HL-60 (cell line): ENCODE results near the gene B4GALT1.

Experiments
- DNase-seq, 2 experiments: peaks; one replicate each; pipeline ENCODE4 v3.0.0-alpha.2; 2010 to 2020; ENCODE audit warnings: low read depth in 1 of 2, low spot score in 1 of 2
- H3K27ac ChIP-seq: fragments of 250-450 bp; sonication (Bioruptor Pico); replicated peaks from 2 replicates; pipeline ENCODE4 v1.5.1; 2020; ENCODE audit warnings: mild to moderate bottlenecking, moderate library complexity
- H3K27me3 ChIP-seq: fragments of 250-450 bp; sonication (Bioruptor Pico); 2 replicates; pipeline ENCODE4 v1.5.1; 2021; ENCODE audit warnings: mild to moderate bottlenecking, moderate library complexity; ENCODE audit not compliant: insufficient read depth, poor library complexity, severe bottlenecking
- H3K4me3 ChIP-seq: replicated peaks from 2 replicates; pipeline ENCODE4 v1.5.1; 2011; ENCODE audit warnings: mild to moderate bottlenecking, control low read depth, low read length; ENCODE audit not compliant: insufficient read depth
- CTCF ChIP-seq: IDR thresholded peaks from one replicate; pipeline ENCODE4 v1.5.1; 2011; ENCODE audit warnings: low read length, control low read depth, inconsistent platforms; ENCODE audit not compliant: insufficient read depth
- GABPA ChIP-seq: IDR thresholded peaks from 2 replicates; pipeline ENCODE4 v1.6.1; 2012; ENCODE audit warnings: low read depth
- POLR2AphosphoS5 ChIP-seq: IDR thresholded peaks from 2 replicates; pipeline ENCODE4 v1.6.1; 2012; ENCODE audit warnings: low read depth
- REST ChIP-seq: IDR thresholded peaks from 2 replicates; pipeline ENCODE4 v1.6.1; 2012; ENCODE audit warnings: low read depth; ENCODE audit not compliant: insufficient replicate concordance
- SPI1 ChIP-seq: IDR thresholded peaks from 2 replicates; pipeline ENCODE4 v1.6.1; 2012; ENCODE audit warnings: low read depth, mild to moderate bottlenecking, borderline replicate concordance

B4GALT1 gene

GRCh38 chr9:33154371-33154770, 12.8 kb downstream of the B4GALT1 start:
- H3K4me3 ChIP-seq: no peak overlapping the region

GRCh38 chr9:33153666-33154065, 13.5 kb downstream of the B4GALT1 start:
- H3K27me3 ChIP-seq: no peaks in the 10 kb centered on the region

More at GRCh38 chr9:33154371-33154770, 12.8 kb downstream of the B4GALT1 start:
- Histone ChIP-seq H3K27ac (peak overlapping the region; percentile 29; the same call in 1 of the 2 replicates), H3K27me3 (no peaks in the 10 kb centered on the region)
- no peak for DNase-seq
- TF ChIP-seq CTCF: no peak
- TF ChIP-seq REST: no peak
- no peak for TF ChIP-seq POLR2AphosphoS5
- TF ChIP-seq SPI1: no peak
- TF ChIP-seq GABPA: no peak

More at GRCh38 chr9:33153666-33154065, 13.5 kb downstream of the B4GALT1 start:
- TF ChIP-seq CTCF (no peak), POLR2AphosphoS5 (no peak), GABPA (no peak), REST (no peak), SPI1 (peak; percentile 82)
- H3K27ac ChIP-seq: peak overlapping the region; percentile 42; the same call in 1 of the 2 replicates
- H3K4me3 ChIP-seq: no peak overlapping the region
- DNase-seq: peak in 1 of 2 experiments; percentile 77
